ENCODE data around the gene LIN28B. TPM values are rescaled to one million over a fixed set of nuclear protein-coding genes. Genes with fewer than 3 reads are reported as not detected.

LIN28B gene
- total and polyA plus RNA-seq, 2 of the 4 experiments (the other 2 are of a cell fraction), result not detected

- H2BK5ac ChIP-seq (ENCODE audit: low read depth, low read length, poor library complexity, severe bottlenecking), result no peak overlapping the region
- BruUV-seq (replicated peaks), result no TSS peak
- no peak overlapping the region for H3K4me2 ChIP-seq (ENCODE audit: low read depth, low read length)
- no peak overlapping the region for H2AK5ac ChIP-seq (ENCODE audit: low read depth, low read length)
- ATAC-seq (ENCODE audit: low read depth), result no peak
- no peak for DNase-seq
- TF ChIP-seq CEBPB (IDR thresholded peaks at IDR 0.05; ENCODE audit: low read depth, low read length) (no peak), BHLHE40 (IDR thresholded peaks at IDR 0.05; ENCODE audit: low read depth, low read length) (no peak), MAZ (IDR thresholded peaks at IDR 0.05; ENCODE audit: borderline replicate concordance, low read depth, low read length) (no peak), MXI1 (IDR thresholded peaks at IDR 0.05; ENCODE audit: borderline replicate concordance, low read depth, low read length) (no peak)
- CTCF ChIA-PET, result no interaction called here
- no peaks in the 10 kb centered on the region for H3K9me1 ChIP-seq (ENCODE audit: insufficient read depth, low read length)
- no peak overlapping the region for H2AK9ac ChIP-seq (replicated peaks; ENCODE audit: low read depth, low read length, poor library complexity)
- H3K18ac ChIP-seq (ENCODE audit: low read depth, low read length), result no peak overlapping the region
- H2AFZ ChIP-seq (replicated peaks; ENCODE audit: low read length, poor library complexity), result no peak overlapping the region
- H3K4ac ChIP-seq (ENCODE audit: low read depth, low read length), result no peak overlapping the region
- H2BK120ac ChIP-seq (ENCODE audit: low read depth, low read length), result no peak overlapping the region
- H4K5ac ChIP-seq (ENCODE audit: low read depth, low read length), result no peak overlapping the region
- H4K8ac ChIP-seq (ENCODE audit: low read depth in 2 of 2, low read length in 2 of 2), result no peak overlapping the region
- no peak overlapping the region for H3K23ac ChIP-seq (ENCODE audit: low read depth, low read length)
- in situ Hi-C loops (cut with MboI; ENCODE audit: low sequenced_read_pairs), result loop anchor here (10.0 kb wide), 1 partner anchor 310 kb away; the partner anchor contains the start of gene PREP
- intact Hi-C loops (cut with micrococcal nuclease), result no loop called here
- H2BK15ac ChIP-seq (ENCODE audit: low read depth, low read length), result no peak overlapping the region
- H3K9ac ChIP-seq (ENCODE audit: low read depth, low read length), result no peak overlapping the region
- no peaks in the 10 kb centered on the region for H3K27me3 ChIP-seq (ENCODE audit: control insufficient read depth, insufficient read depth, low read length)
- no peak overlapping the region for H3K4me3 ChIP-seq (ENCODE audit: insufficient read depth, low read depth, low read length)
- H4K20me1 ChIP-seq (ENCODE audit: insufficient read depth, low read length), result no peaks in the 10 kb centered on the region
- no peaks in the 10 kb centered on the region for H3K79me1 ChIP-seq (ENCODE audit: low read depth in 1 of 2, low read length in 2 of 2)
- H3K14ac ChIP-seq (replicated peaks; ENCODE audit: low read depth, low read length), result no peak overlapping the region
- H4K91ac ChIP-seq (ENCODE audit: insufficient read depth, low read depth, low read length), result no peak overlapping the region
- no peaks in the 10 kb centered on the region for H3K9me3 ChIP-seq (ENCODE audit: control insufficient read depth, insufficient read depth, low read length)
- no peaks in the 10 kb centered on the region for H3K4me1 ChIP-seq (ENCODE audit: control insufficient read depth, insufficient read depth, low read length)
- H3K36me3 ChIP-seq (ENCODE audit: control insufficient read depth, insufficient read depth, low read length), result peaks cover 11% of the 10 kb centered on the region
- no peak overlapping the region for H3K56ac ChIP-seq (ENCODE audit: extremely low read depth, insufficient read depth, low read length)
- dilution Hi-C loops (cut with HindIII; ENCODE audit: low sequenced_read_pairs, unreplicated experiment), result loop anchor here (25.0 kb wide), 1 partner anchor 317 kb away; the partner anchor contains the start of gene PREP
- POLR2A ChIA-PET (ENCODE audit: unreplicated experiment), result interaction anchor here (0.7 kb wide), 1 partner anchor 15 kb away, joined by 4 read pairs; no protein-coding TSS in a partner anchor
- no peak overlapping the region for H3K27ac ChIP-seq (ENCODE audit: insufficient read depth, low read length)
- no peak overlapping the region for H2BK20ac ChIP-seq (ENCODE audit: low read depth, low read length)
- WGBS, 2 experiments (ENCODE audit: extremely low coverage in 2 of 2, insufficient read length in 1 of 2), result no CpG with 5 or more reads among the region's 3 CpGs
Observed at GRCh38 chr6:105095139-105095538, 138.2 kb downstream of the LIN28B start.
